Endothelial cell of umbilical vein (primary cell): ENCODE measurements around the gene UBE2F. TPM values are rescaled to one million over a fixed set of nuclear protein-coding genes. Genes with fewer than 3 reads are reported as not detected.

ENCODE experiments used
- BruUV-seq: library from RNA; stranded (reverse); fragments of 400-500 nt; replicated peaks from 2 replicates; lab custom pipeline; 2021; lab: Mats Ljungman, UMichigan
- CTCF ChIA-PET: fragments of 300-600, 350-600 bp; sonication (Branson Sonifier 250); formaldehyde crosslinking; loops from one replicate; lab custom pipeline; 2021; ENCODE audit warnings: antibody characterized with exemption, inconsistent platforms; lab: Charles Lee
- POLR2A ChIA-PET: fragments of 300-600, 350-600 bp; sonication (Branson Sonifier 250); formaldehyde crosslinking; loops from one replicate; lab custom pipeline; 2021; ENCODE audit warnings: antibody characterized with exemption, inconsistent platforms; lab: Charles Lee
- DNase-seq: peaks from one replicate; pipeline ENCODE4 v3.0.0-alpha.2; 2011; ENCODE audit warnings: low read depth, low spot score
- FAIRE-seq: peaks from 2 replicates; lab custom pipeline; 2011; peaks lifted over from hg19 to GRCh38; lab: Jason Lieb, UNC
- H2AFZ ChIP-seq: 2 replicates; pipeline ENCODE4 v1.6.0; 2012; ENCODE audit warnings: low read depth, low read length, control low read depth, inconsistent platforms
- H3K27ac ChIP-seq: 2 replicates; pipeline ENCODE4 v1.5.1; 2011; ENCODE audit warnings: low read depth, mild to moderate bottlenecking, control low read depth, low read length, moderate library complexity; ENCODE audit not compliant: insufficient read depth
- H3K27me3 ChIP-seq, 2 experiments: 2 replicates each; pipeline versions ENCODE4 v1.6.0 to v1.6.1; 2011; ENCODE audit warnings: low read length in 2 of 2, mixed read lengths in 1 of 2; ENCODE audit not compliant: control insufficient read depth in 2 of 2, insufficient read depth in 2 of 2
- H3K36me3 ChIP-seq, 2 experiments: 2 replicates in 1 of 2; 3 replicates in 1 of 2; pipeline ENCODE4 v1.5.1; 2011; ENCODE audit warnings: low read length in 2 of 2, mild to moderate bottlenecking in 1 of 2, moderate library complexity in 1 of 2; ENCODE audit not compliant: control insufficient read depth in 2 of 2, insufficient read depth in 2 of 2; ENCODE audit errors: extremely low read depth in 1 of 2
- H3K4me1 ChIP-seq: 3 replicates; pipeline ENCODE4 v1.5.1; 2011; ENCODE audit warnings: mild to moderate bottlenecking, low read length; ENCODE audit not compliant: control insufficient read depth, insufficient read depth; ENCODE audit errors: extremely low read depth
- H3K4me2 ChIP-seq: 2 replicates; pipeline ENCODE4 v1.6.1; 2011; ENCODE audit warnings: low read length, control low read depth, mixed read lengths; ENCODE audit not compliant: insufficient read depth
- H3K4me3 ChIP-seq, 3 experiments: fragments of 200-600 bp in 1 of 3; sonication (generic), shearing (Covaris generic) in 1 of 3; replicated peaks in 1 of 3; 2 replicates each; pipeline ENCODE4 v1.5.1; 2011 to 2016; ENCODE audit warnings: control low read depth in 3 of 3, low read length in 3 of 3, mild to moderate bottlenecking in 2 of 3, inconsistent platforms in 1 of 3, low read depth in 1 of 3, moderate library complexity in 1 of 3; ENCODE audit not compliant: insufficient read depth in 1 of 3
- H3K79me2 ChIP-seq: 2 replicates; pipeline ENCODE4 v1.6.0; 2012; ENCODE audit warnings: low read length, inconsistent platforms; ENCODE audit not compliant: control insufficient read depth, insufficient read depth
- H3K9ac ChIP-seq: replicated peaks from 2 replicates; pipeline ENCODE3; 2011; ENCODE audit warnings: low read length, control low read depth; ENCODE audit not compliant: insufficient read depth; ENCODE audit errors: extremely low read depth
- H3K9me1 ChIP-seq: replicated peaks from 3 replicates; pipeline ENCODE4 v1.6.0; 2011; ENCODE audit warnings: mild to moderate bottlenecking, low read length; ENCODE audit not compliant: control insufficient read depth, insufficient read depth; ENCODE audit errors: extremely low read depth
- H3K9me3 ChIP-seq: replicated peaks from 2 replicates; pipeline ENCODE4 v1.5.1; 2012; ENCODE audit warnings: low read length, inconsistent platforms; ENCODE audit not compliant: control insufficient read depth, insufficient read depth
- H4K20me1 ChIP-seq: replicated peaks from 2 replicates; pipeline ENCODE3; 2011; ENCODE audit warnings: mild to moderate bottlenecking, low read length; ENCODE audit not compliant: control insufficient read depth, insufficient read depth; ENCODE audit errors: extremely low read depth
- CTCF ChIP-seq, 2 donors: IDR thresholded peaks; 1 replicate in 1 of 2; 2 replicates in 1 of 2; pipeline ENCODE4 v1.5.1; 2011; ENCODE audit warnings: low read length in 2 of 2, mild to moderate bottlenecking in 2 of 2, moderate library complexity in 2 of 2, control low read depth in 1 of 2, inconsistent platforms in 1 of 2, low read depth in 1 of 2; ENCODE audit not compliant: insufficient read depth in 1 of 2; ENCODE audit errors: extremely low read depth in 1 of 2
- EZH2 ChIP-seq: IDR thresholded peaks from 2 replicates; pipeline ENCODE4 v1.6.1; 2012; ENCODE audit warnings: borderline replicate concordance, low read depth, mild to moderate bottlenecking, moderate library complexity, low read length, inconsistent platforms; ENCODE audit not compliant: severe bottlenecking
- FOS ChIP-seq: IDR thresholded peaks from 2 replicates; pipeline ENCODE4 v1.6.1; 2011; ENCODE audit warnings: mild to moderate bottlenecking, low read length, moderate library complexity, borderline replicate concordance; ENCODE audit not compliant: insufficient read depth
- GATA2 ChIP-seq: IDR thresholded peaks from 2 replicates; pipeline ENCODE4 v1.7.0; 2011; ENCODE audit warnings: low read depth, mild to moderate bottlenecking, moderate library complexity, mixed read lengths, low read length; ENCODE audit not compliant: insufficient read length, insufficient read depth
- JUN ChIP-seq: IDR thresholded peaks from 2 replicates; pipeline ENCODE4 v1.6.1; 2011; ENCODE audit warnings: borderline replicate concordance, low read depth; ENCODE audit not compliant: insufficient read length, insufficient read depth
- MAX ChIP-seq: IDR thresholded peaks from 2 replicates; pipeline ENCODE4 v1.6.1; 2011; ENCODE audit not compliant: insufficient read depth, insufficient read length
- MYC ChIP-seq: IDR thresholded peaks from one replicate; pipeline ENCODE4 v1.6.1; 2011; ENCODE audit warnings: mild to moderate bottlenecking, low read depth, low read length
- POLR2A ChIP-seq: IDR thresholded peaks from 2 replicates; pipeline ENCODE4 v1.6.1; 2012; ENCODE audit warnings: low read depth, mild to moderate bottlenecking, control low read depth, low read length
- POLR2AphosphoS5 ChIP-seq: IDR thresholded peaks from 2 replicates; pipeline ENCODE4 v1.6.1; 2012; ENCODE audit warnings: low read depth, mild to moderate bottlenecking, control low read depth, low read length, moderate library complexity; ENCODE audit not compliant: insufficient read depth
- dilution Hi-C: fragments of 300-500 bp; cut with MboI; formaldehyde crosslinking; loops from one replicate; pipeline ENCODE4 v1.15.0; 2019; ENCODE audit warnings: low sequenced_read_pairs; ENCODE audit not compliant: extremely low pct_ligation_motif_present
- intact Hi-C: fragments of 100-400 bp; cut with micrococcal nuclease; formaldehyde crosslinking; loops from one replicate; pipeline ENCODE4 v1.10.0; 2022
- polyA plus RNA-seq, 4 experiments: library from polyadenylated mRNA; depleted of rRNA in 3 of 4; stranded (reverse) in 3 of 4; unstranded in 1 of 4; fragments of >200 nt; gene quantifications; 2 replicates each; pipeline versions ENCODE4 v1.2.1 to v1.2.3, GENCODE V29; 2011 to 2012; ENCODE audit warnings: missing spikeins in 1 of 4
- total RNA-seq: library from RNA; stranded (reverse); gene quantifications from 2 replicates; pipeline ENCODE4 v1.2.3, GENCODE V29; 2021

Gene UBE2F
- total and polyA plus RNA-seq, 2 donors (not counting 3 experiments of a cell fraction or from before 2014, with no cell fraction given), result 42.3 to 45.6 TPM

- Histone ChIP-seq H3K9me1 (no peaks in the 10 kb centered on the region), H3K9me3 (no peaks in the 10 kb centered on the region), H3K9ac (no peak overlapping the region), H3K27ac (no peak overlapping the region), H3K27me3 (no peaks in the 10 kb centered on the region), H3K36me3 (peaks cover 0 to 13% of the 10 kb centered on the region in 2 experiments), H3K4me2 (no peak overlapping the region), H3K79me2 (no peaks in the 10 kb centered on the region), H4K20me1 (no peaks in the 10 kb centered on the region), H2AFZ (no peak overlapping the region), H3K4me1 (no peaks in the 10 kb centered on the region), H3K4me3 (no peak overlapping the region)
- dilution Hi-C loops, result no loop called here
- no peak for TF ChIP-seq JUN
- no peak for TF ChIP-seq EZH2
- no peak for TF ChIP-seq GATA2
- TF ChIP-seq CTCF (IDR thresholded peaks at IDR 0.05; ENCODE audit: extremely low read depth in 1 of 2, insufficient read depth in 1 of 2, low read depth in 1 of 2, low read length in 2 of 2), result no peak
- no peak for TF ChIP-seq POLR2A
- no peak for TF ChIP-seq MAX
- no peak for TF ChIP-seq POLR2AphosphoS5
- TF ChIP-seq FOS, result no peak
- no peak for TF ChIP-seq MYC
- no peak for FAIRE-seq
- DNase-seq, result no peak
- CTCF ChIA-PET, result interaction anchor here (1.3 to 1.7 kb wide), 2 partner anchors 10 to 12 kb away, joined by 3 to 4 read pairs; no protein-coding TSS in a partner anchor
- intact Hi-C loops, result no loop called here
- BruUV-seq, result no TSS peak
- POLR2A ChIA-PET, result no interaction called here
These were observed 63.0 kb downstream of the UBE2F start for GRCh38 chr2:238029853-238030252.
